Vagina (tissue), 2 donors: ENCODE results near the gene UPF3A. TPM values are rescaled to one million over a fixed set of nuclear protein-coding genes. Genes with fewer than 3 reads are reported as not detected.

Source experiments
- DNase-seq, 2 donors: peaks; one replicate each; pipeline ENCODE4 v3.0.0-alpha.2; 2017; ENCODE audit errors: extremely low spot score in 2 of 2
- H3K27ac ChIP-seq: fragments of 200-600 bp; sonication (generic); one replicate; pipeline ENCODE4 v1.5.1; 2019
- H3K27me3 ChIP-seq: fragments of 200-600 bp; sonication (generic); one replicate; pipeline ENCODE4 v1.5.1; 2019
- H3K36me3 ChIP-seq, 2 donors: fragments of 200-600 bp; sonication (generic); one replicate each; pipeline ENCODE4 v1.5.1; 2017 to 2019
- H3K4me1 ChIP-seq: fragments of 200-600 bp; sonication (generic); one replicate; pipeline ENCODE4 v1.5.1; 2019
- H3K4me3 ChIP-seq, 2 donors: fragments of 200-600 bp; sonication (generic); 1 replicate in 1 of 2; 2 replicates in 1 of 2; pipeline ENCODE4 v1.5.1; 2016 to 2019
- H3K9me3 ChIP-seq: fragments of 200-600 bp; sonication (generic); one replicate; pipeline ENCODE4 v1.5.1; 2019
- POLR2A ChIP-seq, 2 donors: fragments of 450-650 bp; IDR thresholded peaks; one replicate each; pipeline ENCODE4 v1.6.1; 2017; ENCODE audit warnings: antibody characterized with exemption in 2 of 2, mild to moderate bottlenecking in 2 of 2, moderate library complexity in 2 of 2
- POLR2AphosphoS5 ChIP-seq, 2 donors: sonication (generic); formaldehyde crosslinking; IDR thresholded peaks; one replicate each; pipeline ENCODE4 v1.9.0; 2017; ENCODE audit warnings: antibody characterized with exemption in 2 of 2, mild to moderate bottlenecking in 2 of 2, low read depth in 1 of 2; ENCODE audit not compliant: insufficient read depth in 1 of 2
- intact Hi-C: fragments of 100-400 bp; cut with DNase I; formaldehyde crosslinking; loops from one replicate; pipeline ENCODE4 v1.15.1; 2023
- total RNA-seq: library from RNA; depleted of rRNA; stranded (reverse); fragments of >200 nt; gene quantifications from one replicate; pipeline ENCODE4 v1.2.3, GENCODE V29; 2016
- TF ChIP-seq, protein P1 (sequence below), 3 experiments: fragments of 450-650 bp in 2 of 3; fragments of 200-600 bp in 1 of 3; sonication (generic) in 1 of 3; IDR thresholded peaks; one replicate each; pipeline ENCODE4 v1.5.1; 2017 to 2019; ENCODE audit warnings: antibody characterized with exemption in 3 of 3, mild to moderate bottlenecking in 2 of 3, moderate library complexity in 2 of 3

The UPF3A gene
- total RNA-seq, 1 donor from 2014 or later: 31.2 TPM

DNA sequence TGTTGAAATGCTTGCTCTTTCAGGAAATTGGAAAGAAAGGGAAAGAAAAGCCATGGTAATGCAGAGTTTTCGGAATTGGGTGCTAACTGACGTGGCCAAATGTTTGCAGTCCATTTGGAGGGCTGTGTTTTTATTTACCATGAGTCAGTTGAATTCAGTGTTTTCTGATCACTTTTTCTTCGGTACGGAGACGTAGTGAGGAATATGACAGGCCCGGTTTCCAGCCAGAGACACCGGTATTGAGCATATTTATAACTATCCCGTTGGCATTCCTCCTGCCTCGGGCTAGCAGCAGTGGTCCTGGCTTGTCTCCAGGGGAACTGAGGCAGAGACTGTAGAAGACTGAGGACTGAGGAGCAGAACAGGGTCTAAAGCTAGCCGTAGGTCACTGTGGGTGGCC, 45.7 kb upstream of the UPF3A start:
- Histone ChIP-seq H3K9me3 (no peaks in the 10 kb centered on the region), H3K4me3 (peak overlapping the region; percentile 70 to 89), H3K27me3 (no peaks in the 10 kb centered on the region), H3K27ac (peak overlapping the region; percentile 81), H3K36me3 (peaks cover 0 to 37% of the 10 kb centered on the region in 2 donors), H3K4me1 (peaks cover 16% of the 10 kb centered on the region)
- TF ChIP-seq POLR2AphosphoS5 (IDR thresholded peaks at IDR 0.05; ENCODE audit: insufficient read depth in 1 of 2, low read depth in 1 of 2) (no peak), POLR2A (IDR thresholded peaks at IDR 0.05) (no peak)
- TF ChIP-seq, protein P1, sequence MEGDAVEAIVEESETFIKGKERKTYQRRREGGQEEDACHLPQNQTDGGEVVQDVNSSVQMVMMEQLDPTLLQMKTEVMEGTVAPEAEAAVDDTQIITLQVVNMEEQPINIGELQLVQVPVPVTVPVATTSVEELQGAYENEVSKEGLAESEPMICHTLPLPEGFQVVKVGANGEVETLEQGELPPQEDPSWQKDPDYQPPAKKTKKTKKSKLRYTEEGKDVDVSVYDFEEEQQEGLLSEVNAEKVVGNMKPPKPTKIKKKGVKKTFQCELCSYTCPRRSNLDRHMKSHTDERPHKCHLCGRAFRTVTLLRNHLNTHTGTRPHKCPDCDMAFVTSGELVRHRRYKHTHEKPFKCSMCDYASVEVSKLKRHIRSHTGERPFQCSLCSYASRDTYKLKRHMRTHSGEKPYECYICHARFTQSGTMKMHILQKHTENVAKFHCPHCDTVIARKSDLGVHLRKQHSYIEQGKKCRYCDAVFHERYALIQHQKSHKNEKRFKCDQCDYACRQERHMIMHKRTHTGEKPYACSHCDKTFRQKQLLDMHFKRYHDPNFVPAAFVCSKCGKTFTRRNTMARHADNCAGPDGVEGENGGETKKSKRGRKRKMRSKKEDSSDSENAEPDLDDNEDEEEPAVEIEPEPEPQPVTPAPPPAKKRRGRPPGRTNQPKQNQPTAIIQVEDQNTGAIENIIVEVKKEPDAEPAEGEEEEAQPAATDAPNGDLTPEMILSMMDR (IDR thresholded peaks at IDR 0.05): no peak
- intact Hi-C loops: no loop called here
- DNase-seq: no peak

DNA sequence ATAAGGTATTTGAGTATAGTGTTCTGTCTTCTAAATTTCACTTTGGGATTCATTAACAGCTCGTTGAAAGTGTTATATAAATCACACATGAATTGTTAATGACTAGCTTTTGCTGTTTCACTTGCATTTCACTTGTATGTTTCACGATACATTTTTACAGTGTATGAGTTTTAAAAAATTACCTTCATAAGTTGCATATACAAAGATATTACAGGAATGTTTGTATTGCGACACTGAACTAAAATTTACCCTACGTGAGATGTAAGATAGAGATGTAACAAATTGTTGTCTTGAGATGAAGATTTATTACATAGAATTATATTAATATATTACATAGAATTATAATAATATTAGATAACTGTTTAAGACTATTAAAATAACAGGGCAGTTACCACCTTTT, 45.2 kb upstream of the UPF3A start:
- DNase-seq: no peak
- intact Hi-C loops: no loop called here
- peaks cover 16% of the 10 kb centered on the region for H3K4me1 ChIP-seq
- peaks cover 0 to 42% of the 10 kb centered on the region in 2 donors for H3K36me3 ChIP-seq
- peak overlapping the region; percentile 81 for H3K27ac ChIP-seq
- peak overlapping the region; percentile 70 to 89 for H3K4me3 ChIP-seq
- no peaks in the 10 kb centered on the region for H3K27me3 ChIP-seq
- TF ChIP-seq POLR2AphosphoS5 (IDR thresholded peaks at IDR 0.05; ENCODE audit: insufficient read depth in 1 of 2, low read depth in 1 of 2): no peak
- TF ChIP-seq POLR2A (IDR thresholded peaks at IDR 0.05): no peak
- TF ChIP-seq, protein P1 (IDR thresholded peaks at IDR 0.05): no peak
- H3K9me3 ChIP-seq: no peaks in the 10 kb centered on the region

DNA sequence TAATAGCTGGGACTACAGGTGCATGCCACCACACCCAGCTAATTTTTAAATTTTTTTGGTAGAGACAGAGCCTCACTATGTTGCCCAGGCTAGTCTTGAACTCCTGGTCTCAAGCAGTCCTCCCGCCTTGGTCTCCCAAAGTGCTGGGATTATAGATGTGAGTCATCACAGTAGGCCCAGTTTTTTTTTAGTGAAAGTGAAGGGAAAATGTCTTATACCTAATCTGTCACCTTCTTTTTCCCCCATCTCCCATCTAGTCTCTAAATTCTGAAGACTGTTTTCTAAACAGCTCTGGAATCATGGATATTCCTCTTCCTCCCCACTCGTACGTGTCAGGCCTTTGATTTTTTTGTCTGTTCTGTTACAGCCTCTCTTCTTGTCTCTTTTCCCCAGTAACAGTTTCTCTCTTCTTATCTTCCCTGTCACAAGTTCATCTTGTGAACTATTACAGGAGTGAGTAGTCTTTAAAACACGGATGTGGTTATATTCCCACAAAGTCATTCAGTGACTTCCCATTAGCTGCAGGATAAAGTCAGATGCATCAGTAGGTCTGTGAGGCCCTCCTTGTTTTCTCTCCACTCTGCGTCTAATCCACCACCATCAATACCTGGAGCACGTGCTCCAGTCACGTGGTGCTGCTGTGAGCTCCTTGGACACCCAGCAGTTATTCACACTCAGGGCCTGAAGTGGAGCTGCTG, 43.8 kb upstream of the UPF3A start:
- peaks cover 16% of the 10 kb centered on the region for H3K4me1 ChIP-seq
- H3K9me3 ChIP-seq: no peaks in the 10 kb centered on the region
- intact Hi-C loops: no loop called here
- H3K36me3 ChIP-seq: peaks cover 0 to 55% of the 10 kb centered on the region in 2 donors
- DNase-seq: no peak
- H3K4me3 ChIP-seq: no peak overlapping the region
- no peaks in the 10 kb centered on the region for H3K27me3 ChIP-seq
- TF ChIP-seq, protein P1 (IDR thresholded peaks at IDR 0.05): no peak
- TF ChIP-seq POLR2A (IDR thresholded peaks at IDR 0.05) (no peak), POLR2AphosphoS5 (IDR thresholded peaks at IDR 0.05; ENCODE audit: insufficient read depth in 1 of 2, low read depth in 1 of 2) (no peak)
- H3K27ac ChIP-seq: no peak overlapping the region

DNA sequence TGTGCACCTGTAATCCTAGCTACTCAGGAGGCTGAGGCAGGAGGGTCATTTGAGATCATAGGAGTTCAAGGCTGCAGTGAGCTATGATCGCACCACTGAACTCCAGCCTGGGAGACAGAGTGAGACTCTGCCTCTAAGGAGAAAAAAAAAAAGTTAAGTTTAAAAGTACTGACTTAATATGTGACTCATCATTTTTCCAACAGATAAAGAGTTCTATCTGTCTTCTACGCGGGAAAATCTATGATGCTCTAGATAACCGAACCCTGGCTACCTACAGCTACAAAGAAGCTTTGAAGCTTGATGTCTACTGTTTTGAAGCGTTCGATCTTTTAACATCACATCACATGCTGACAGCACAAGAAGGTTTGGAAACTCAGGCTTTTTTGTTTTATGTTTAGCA, 39.5 kb upstream of the UPF3A start:
- Histone ChIP-seq H3K27ac (no peak overlapping the region), H3K36me3 (peaks cover 6 to 95% of the 10 kb centered on the region in 2 donors), H3K4me3 (no peak overlapping the region), H3K27me3 (no peaks in the 10 kb centered on the region), H3K9me3 (no peaks in the 10 kb centered on the region), H3K4me1 (no peaks in the 10 kb centered on the region)
- TF ChIP-seq POLR2A (IDR thresholded peaks at IDR 0.05) (no peak), POLR2AphosphoS5 (IDR thresholded peaks at IDR 0.05; ENCODE audit: insufficient read depth in 1 of 2, low read depth in 1 of 2) (no peak)
- TF ChIP-seq, protein P1 (IDR thresholded peaks at IDR 0.05): no peak
- no peak for DNase-seq
- intact Hi-C loops: no loop called here

DNA sequence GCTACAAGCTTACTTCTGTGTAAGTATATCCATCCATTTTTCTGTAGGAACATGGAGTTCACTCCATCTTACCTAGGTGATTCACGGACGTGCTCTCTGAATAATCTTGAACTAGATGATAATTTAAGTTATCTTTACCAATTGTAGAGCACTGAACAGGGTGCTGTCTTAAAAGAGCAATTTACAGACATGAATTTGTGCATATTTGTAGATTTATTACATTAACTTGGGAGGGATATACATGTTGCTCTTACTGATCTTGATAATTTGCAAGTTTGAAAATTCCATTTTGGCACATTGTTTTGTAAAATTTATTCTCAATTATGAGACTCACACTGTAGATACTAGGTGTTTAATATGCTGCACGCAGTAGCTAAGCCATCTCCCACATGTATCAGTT, 37.4 kb upstream of the UPF3A start:
- H3K4me1 ChIP-seq: no peaks in the 10 kb centered on the region
- no peak overlapping the region for H3K4me3 ChIP-seq
- H3K9me3 ChIP-seq: no peaks in the 10 kb centered on the region
- H3K27me3 ChIP-seq: no peaks in the 10 kb centered on the region
- DNase-seq: no peak
- no peak overlapping the region for H3K27ac ChIP-seq
- peaks cover 6 to 96% of the 10 kb centered on the region in 2 donors for H3K36me3 ChIP-seq
- intact Hi-C loops: no loop called here
- TF ChIP-seq POLR2A (IDR thresholded peaks at IDR 0.05) (no peak), POLR2AphosphoS5 (IDR thresholded peaks at IDR 0.05; ENCODE audit: insufficient read depth in 1 of 2, low read depth in 1 of 2) (no peak)
- TF ChIP-seq, protein P1 (IDR thresholded peaks at IDR 0.05): no peak
